Measurements from ENCODE around the gene SPSB3. TPM values are rescaled to one million over a fixed set of nuclear protein-coding genes. Genes with fewer than 3 reads are reported as not detected.

SPSB3 gene
- total RNA-seq, result 36.8 TPM
- long read RNA-seq, transcript SPSB3-209 (6 exons, 1,628 nt), result minor isoform, 18 of 177 reads
- long read RNA-seq, transcript SPSB3-201 (6 exons, 1,449 nt), result minor isoform, 25 of 177 reads
- long read RNA-seq, transcript SPSB3-208 (7 exons, 1,784 nt), result major isoform, 93 of 177 reads
- long read RNA-seq, partial matches to known transcripts, result 3 of 177 reads
- long read RNA-seq, other reads (novel, unspliced or antisense), result 27 of 177 reads

GRCh38 chr16:1782408-1783264 lies at the start of gene SPSB3, which contains the start of gene NUBP2:
Gene SPSB3 (minus strand): TSS chr16:1782571. CDS start chr16:1781483, 1,088 bp downstream.
Gene NUBP2 (plus strand): TSS chr16:1782960. CDS start chr16:1783021, 61 bp downstream.
- DNase-seq, result peak; percentile 100
- Histone ChIP-seq H3K4me3 (peak within 1 kb of the TSS; percentile 96), H3K36me3 (peaks cover 49% of the 10 kb centered on the region), H3K9me3 (replicated peaks) (no peaks in the 10 kb centered on the region), H3K27ac (replicated peaks) (peak within 1 kb of the TSS; percentile 91), H3K4me1 (peaks cover 66% of the 10 kb centered on the region), H3K27me3 (ENCODE audit: low read depth) (no peaks in the 10 kb centered on the region)
- TF ChIP-seq, protein P1, sequence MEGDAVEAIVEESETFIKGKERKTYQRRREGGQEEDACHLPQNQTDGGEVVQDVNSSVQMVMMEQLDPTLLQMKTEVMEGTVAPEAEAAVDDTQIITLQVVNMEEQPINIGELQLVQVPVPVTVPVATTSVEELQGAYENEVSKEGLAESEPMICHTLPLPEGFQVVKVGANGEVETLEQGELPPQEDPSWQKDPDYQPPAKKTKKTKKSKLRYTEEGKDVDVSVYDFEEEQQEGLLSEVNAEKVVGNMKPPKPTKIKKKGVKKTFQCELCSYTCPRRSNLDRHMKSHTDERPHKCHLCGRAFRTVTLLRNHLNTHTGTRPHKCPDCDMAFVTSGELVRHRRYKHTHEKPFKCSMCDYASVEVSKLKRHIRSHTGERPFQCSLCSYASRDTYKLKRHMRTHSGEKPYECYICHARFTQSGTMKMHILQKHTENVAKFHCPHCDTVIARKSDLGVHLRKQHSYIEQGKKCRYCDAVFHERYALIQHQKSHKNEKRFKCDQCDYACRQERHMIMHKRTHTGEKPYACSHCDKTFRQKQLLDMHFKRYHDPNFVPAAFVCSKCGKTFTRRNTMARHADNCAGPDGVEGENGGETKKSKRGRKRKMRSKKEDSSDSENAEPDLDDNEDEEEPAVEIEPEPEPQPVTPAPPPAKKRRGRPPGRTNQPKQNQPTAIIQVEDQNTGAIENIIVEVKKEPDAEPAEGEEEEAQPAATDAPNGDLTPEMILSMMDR (IDR thresholded peaks at IDR 0.05; ENCODE audit: borderline replicate concordance), result no peak
- intact Hi-C loops (cut with micrococcal nuclease), result no loop called here

GRCh38 chr16:1831186-1832075 lies 49.1 kb upstream of the SPSB3 start:
- peaks cover 13% of the 10 kb centered on the region for H3K36me3 ChIP-seq
- TF ChIP-seq, protein P1 (IDR thresholded peaks at IDR 0.05; ENCODE audit: borderline replicate concordance), result no peak
- intact Hi-C loops (cut with micrococcal nuclease), result no loop called here

DNA sequence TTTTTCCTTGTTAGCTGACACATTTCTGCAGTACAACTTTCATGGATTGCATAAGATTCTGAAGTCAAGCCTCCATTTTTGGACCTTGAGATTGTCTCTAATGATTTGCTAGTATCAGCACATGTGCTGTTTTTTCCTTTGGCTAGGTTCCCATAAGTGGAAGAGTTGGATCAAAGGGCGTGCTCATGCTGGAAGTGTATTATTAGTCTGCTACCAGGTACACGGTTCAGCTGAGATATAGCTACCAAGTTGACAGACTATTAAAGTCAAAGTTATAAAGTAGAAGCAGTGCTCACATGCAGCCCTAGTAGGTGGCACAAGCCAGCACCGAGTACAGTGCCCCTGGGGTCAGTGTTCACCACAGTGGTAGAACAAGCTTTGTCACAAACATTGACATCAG lies 47.8 kb upstream of the SPSB3 start:
- Histone ChIP-seq H3K4me3 (no peak overlapping the region), H3K27ac (replicated peaks) (no peak overlapping the region), H3K36me3 (peaks cover 13% of the 10 kb centered on the region), H3K9me3 (replicated peaks) (no peaks in the 10 kb centered on the region), H3K4me1 (peaks cover 48% of the 10 kb centered on the region), H3K27me3 (ENCODE audit: low read depth) (no peaks in the 10 kb centered on the region)
- TF ChIP-seq, protein P1 (IDR thresholded peaks at IDR 0.05; ENCODE audit: borderline replicate concordance), result no peak
- intact Hi-C loops (cut with micrococcal nuclease), result no loop called here
- no peak for DNase-seq

More at GRCh38 chr16:1831186-1832075, 49.1 kb upstream of the SPSB3 start:
- Histone ChIP-seq H3K4me1 (peaks cover 40% of the 10 kb centered on the region), H3K9me3 (replicated peaks) (no peaks in the 10 kb centered on the region), H3K27ac (replicated peaks) (no peak overlapping the region), H3K27me3 (ENCODE audit: low read depth) (no peaks in the 10 kb centered on the region), H3K4me3 (no peak overlapping the region)
- no peak for DNase-seq

DNA sequence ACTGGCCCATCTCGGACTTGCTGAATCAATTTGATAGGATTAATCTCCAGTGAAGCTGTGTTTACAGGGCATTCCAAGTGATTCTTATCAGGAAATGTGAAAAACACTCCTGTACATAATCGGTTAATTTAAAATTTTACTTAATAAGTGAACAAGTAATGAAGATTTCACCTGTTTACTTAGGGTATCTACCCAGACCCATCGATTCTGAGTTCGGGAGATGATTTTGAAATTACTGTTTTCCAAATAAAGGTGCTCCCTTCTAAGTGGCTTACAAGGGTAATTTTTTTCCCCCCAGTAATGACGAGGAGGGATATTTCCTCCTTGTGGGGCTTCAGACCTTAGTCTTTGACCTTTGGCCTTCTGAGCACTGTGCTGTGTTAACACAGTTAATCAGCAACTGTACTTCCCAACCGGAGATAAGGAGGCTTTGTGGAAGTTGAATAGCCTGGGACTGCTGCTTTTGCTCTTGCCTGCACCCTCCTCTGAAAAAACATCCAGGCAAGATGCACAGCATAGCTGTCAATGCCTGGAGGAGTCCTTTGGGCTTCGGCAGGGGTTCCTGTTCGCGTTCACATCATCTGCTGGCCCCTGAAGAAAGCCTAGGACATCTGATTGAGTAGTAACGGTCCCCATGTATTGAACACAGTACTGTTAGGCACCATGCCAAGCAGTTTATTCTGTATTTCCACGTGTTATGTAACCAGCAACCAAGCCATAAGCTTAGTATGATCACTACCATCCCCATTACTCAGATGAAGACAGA lies 46.5 kb upstream of the SPSB3 start:
- no peak for DNase-seq
- Histone ChIP-seq H3K36me3 (peaks cover 13% of the 10 kb centered on the region), H3K9me3 (replicated peaks) (no peaks in the 10 kb centered on the region), H3K27ac (replicated peaks) (no peak overlapping the region), H3K4me1 (peaks cover 62% of the 10 kb centered on the region), H3K27me3 (ENCODE audit: low read depth) (no peaks in the 10 kb centered on the region), H3K4me3 (peak overlapping the region; percentile 99)
- intact Hi-C loops (cut with micrococcal nuclease), result no loop called here
- TF ChIP-seq, protein P1 (IDR thresholded peaks at IDR 0.05; ENCODE audit: borderline replicate concordance), result no peak

Measured in left ventricle myocardium inferior (tissue), 1 donor.